T1000 (cell line): ENCODE data around the gene RCOR1.
"Not testable (repeated sequence)": the region's sequence is repeated elsewhere in the genome, so short reads cannot be mapped to it uniquely, and the experiment has no call there.

Experiments used
- DNase-seq: peaks from one replicate; lab custom pipeline; 2025; ENCODE audit warnings: mixed read lengths; lab: John Stamatoyannopoulos, UW

Gene RCOR1

GRCh38 chr14:102751088-102751487, 158.6 kb downstream of the RCOR1 start:
- DNase-seq: no peak

- DNase-seq: no peak
These were observed 159.9 kb downstream of the RCOR1 start for GRCh38 chr14:102752239-102752847.

- DNase-seq: no peak
These were observed 162.2 kb downstream of the RCOR1 start for GRCh38 chr14:102754370-102755262.

GRCh38 chr14:102757646-102758045, 165.2 kb downstream of the RCOR1 start:
- no peak for DNase-seq

GRCh38 chr14:102758087-102758486, 165.6 kb downstream of the RCOR1 start:
- DNase-seq: no peak

- DNase-seq: no peak
These were observed 167.2 kb downstream of the RCOR1 start for GRCh38 chr14:102759456-102760187.

- no peak for DNase-seq
These were observed 168.2 kb downstream of the RCOR1 start for GRCh38 chr14:102760496-102761193.

GRCh38 chr14:102761206-102761605, 168.8 kb downstream of the RCOR1 start:
- no peak for DNase-seq

GRCh38 chr14:102764220-102764671, 171.8 kb downstream of the RCOR1 start:
- DNase-seq: no peak

- DNase-seq: not testable (repeated sequence)
These were observed 173.3 kb downstream of the RCOR1 start for GRCh38 chr14:102765770-102766169.

- no peak for DNase-seq
These were observed 176.0 kb downstream of the RCOR1 start for GRCh38 chr14:102768223-102769048.

GRCh38 chr14:102769049-102769327, 176.5 kb downstream of the RCOR1 start:
- no peak for DNase-seq

GRCh38 chr14:102770147-102771123, 178.0 kb downstream of the RCOR1 start:
- DNase-seq: no peak

GRCh38 chr14:102771144-102771543, 178.7 kb downstream of the RCOR1 start:
- no peak for DNase-seq

- no peak for DNase-seq
These were observed 180.5 kb downstream of the RCOR1 start for GRCh38 chr14:102772781-102773570.

GRCh38 chr14:102774391-102775153, 182.1 kb downstream of the RCOR1 start:
- DNase-seq: no peak

- DNase-seq: no peak
These were observed 183.7 kb downstream of the RCOR1 start for GRCh38 chr14:102775855-102776760.
